ENCODE measurements around the gene MR1. TPM values are rescaled to one million over a fixed set of nuclear protein-coding genes. Genes with fewer than 3 reads are reported as not detected.
A peak's percentile ranks its signal among the peaks of the same experiment; 100 is the strongest.

Gene MR1
- total and polyA plus RNA-seq, 2 of the 13 experiments (the other 11 are each of a cell fraction or from before 2014, with no cell fraction given) = 7.7 to 10.4 TPM

DNA sequence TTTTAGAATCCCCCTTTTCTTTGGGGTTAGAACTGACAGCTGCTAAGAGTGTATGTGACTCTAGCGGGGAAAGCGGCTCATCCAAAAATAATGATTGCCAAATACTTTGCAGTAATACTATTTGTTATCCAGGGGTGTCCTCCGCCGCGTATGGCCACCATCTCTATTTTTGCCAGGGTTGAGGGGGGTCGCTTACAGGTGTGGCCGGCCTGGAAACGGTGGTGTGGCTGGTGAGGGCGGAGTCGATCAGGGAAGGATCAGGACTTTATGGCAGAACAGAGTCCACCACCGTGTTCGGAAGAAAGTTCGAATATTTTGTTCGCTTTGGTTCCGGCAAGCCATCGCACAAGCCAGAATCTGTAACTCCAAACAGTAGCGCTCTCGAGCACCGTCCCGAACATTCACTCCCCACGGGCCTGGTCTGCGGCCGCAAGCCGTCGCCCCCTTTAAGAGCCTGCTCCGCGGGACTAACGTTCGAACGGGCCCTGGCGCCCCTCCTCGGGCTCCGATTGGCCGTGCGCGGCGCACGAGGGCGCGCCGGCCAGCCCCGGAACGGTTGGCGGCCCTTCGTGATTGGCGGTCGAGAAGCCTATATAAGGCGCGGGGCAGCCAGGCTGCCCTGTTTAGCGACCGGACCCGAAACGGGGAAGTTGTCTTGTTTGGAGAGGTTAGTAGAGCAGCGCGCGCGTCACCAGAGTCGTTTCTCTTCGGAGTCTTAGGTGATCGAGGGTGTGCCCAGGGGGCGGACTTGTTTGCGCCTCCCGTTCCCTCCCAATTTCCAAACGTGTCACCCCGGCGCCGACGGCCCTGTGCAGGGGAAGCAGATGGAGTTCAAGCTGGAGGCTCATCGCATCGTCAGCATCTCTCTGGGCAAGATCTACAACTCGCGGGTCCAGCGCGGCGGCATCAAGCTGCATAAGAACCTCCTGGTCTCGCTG, 54.6 kb downstream of the MR1 start, which contains the start of gene IER5 (continued):
- TF ChIP-seq FOSL1 (CRISPR knock-in tag; IDR thresholded peaks at IDR 0.05; ENCODE audit: borderline replicate concordance) (no peak), NR2F6 (IDR thresholded peaks at IDR 0.05) (no peak), NR2F6 (CRISPR knock-in tag; IDR thresholded peaks at IDR 0.05) (peak; percentile 44), CBX1 (IDR thresholded peaks at IDR 0.05; ENCODE audit: low read depth) (peak; percentile 64), NFE2 (CRISPR knock-in tag; IDR thresholded peaks at IDR 0.05) (no peak), FOXP1 (IDR thresholded peaks at IDR 0.05) (no peak), FOXP1 (CRISPR knock-in tag; IDR thresholded peaks at IDR 0.05) (no peak), RAD51 (IDR thresholded peaks at IDR 0.05; ENCODE audit: borderline replicate concordance) (0 out of 2 replicates have a peak, but pooled peaks have one; percentile 34), ARHGAP35 (CRISPR knock-in tag; IDR thresholded peaks at IDR 0.05; ENCODE audit: borderline replicate concordance) (0 out of 2 replicates have a peak, but pooled peaks have one; percentile 39), ZSCAN31 (CRISPR knock-in tag; IDR thresholded peaks at IDR 0.05; ENCODE audit: low read depth) (peak; percentile 60; the same call in 1 of the 2 replicates), REL (CRISPR knock-in tag; conservative IDR thresholded peaks at IDR 0.05) (peak; percentile 75; the same call in 1 of the 2 replicates), SIX1 (CRISPR knock-in tag; IDR thresholded peaks at IDR 0.05; ENCODE audit: borderline replicate concordance) (no peak), ZNF773 (CRISPR knock-in tag; IDR thresholded peaks at IDR 0.05; ENCODE audit: borderline replicate concordance) (no peak), TOE1 (CRISPR knock-in tag; IDR thresholded peaks at IDR 0.05) (no peak)
- TF ChIP-seq, protein P1, sequence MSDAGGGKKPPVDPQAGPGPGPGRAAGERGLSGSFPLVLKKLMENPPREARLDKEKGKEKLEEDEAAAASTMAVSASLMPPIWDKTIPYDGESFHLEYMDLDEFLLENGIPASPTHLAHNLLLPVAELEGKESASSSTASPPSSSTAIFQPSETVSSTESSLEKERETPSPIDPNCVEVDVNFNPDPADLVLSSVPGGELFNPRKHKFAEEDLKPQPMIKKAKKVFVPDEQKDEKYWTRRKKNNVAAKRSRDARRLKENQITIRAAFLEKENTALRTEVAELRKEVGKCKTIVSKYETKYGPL (CRISPR knock-in tag; IDR thresholded peaks at IDR 0.05) = 0 out of 2 replicates have a peak, but pooled peaks have one; percentile 34
- TF ChIP-seq, protein P2, sequence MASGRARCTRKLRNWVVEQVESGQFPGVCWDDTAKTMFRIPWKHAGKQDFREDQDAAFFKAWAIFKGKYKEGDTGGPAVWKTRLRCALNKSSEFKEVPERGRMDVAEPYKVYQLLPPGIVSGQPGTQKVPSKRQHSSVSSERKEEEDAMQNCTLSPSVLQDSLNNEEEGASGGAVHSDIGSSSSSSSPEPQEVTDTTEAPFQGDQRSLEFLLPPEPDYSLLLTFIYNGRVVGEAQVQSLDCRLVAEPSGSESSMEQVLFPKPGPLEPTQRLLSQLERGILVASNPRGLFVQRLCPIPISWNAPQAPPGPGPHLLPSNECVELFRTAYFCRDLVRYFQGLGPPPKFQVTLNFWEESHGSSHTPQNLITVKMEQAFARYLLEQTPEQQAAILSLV (CRISPR knock-in tag; IDR thresholded peaks at IDR 0.05; ENCODE audit: borderline replicate concordance) = peak; percentile 87; the same call in 1 of the 2 replicates
- TF ChIP-seq, protein P3, sequence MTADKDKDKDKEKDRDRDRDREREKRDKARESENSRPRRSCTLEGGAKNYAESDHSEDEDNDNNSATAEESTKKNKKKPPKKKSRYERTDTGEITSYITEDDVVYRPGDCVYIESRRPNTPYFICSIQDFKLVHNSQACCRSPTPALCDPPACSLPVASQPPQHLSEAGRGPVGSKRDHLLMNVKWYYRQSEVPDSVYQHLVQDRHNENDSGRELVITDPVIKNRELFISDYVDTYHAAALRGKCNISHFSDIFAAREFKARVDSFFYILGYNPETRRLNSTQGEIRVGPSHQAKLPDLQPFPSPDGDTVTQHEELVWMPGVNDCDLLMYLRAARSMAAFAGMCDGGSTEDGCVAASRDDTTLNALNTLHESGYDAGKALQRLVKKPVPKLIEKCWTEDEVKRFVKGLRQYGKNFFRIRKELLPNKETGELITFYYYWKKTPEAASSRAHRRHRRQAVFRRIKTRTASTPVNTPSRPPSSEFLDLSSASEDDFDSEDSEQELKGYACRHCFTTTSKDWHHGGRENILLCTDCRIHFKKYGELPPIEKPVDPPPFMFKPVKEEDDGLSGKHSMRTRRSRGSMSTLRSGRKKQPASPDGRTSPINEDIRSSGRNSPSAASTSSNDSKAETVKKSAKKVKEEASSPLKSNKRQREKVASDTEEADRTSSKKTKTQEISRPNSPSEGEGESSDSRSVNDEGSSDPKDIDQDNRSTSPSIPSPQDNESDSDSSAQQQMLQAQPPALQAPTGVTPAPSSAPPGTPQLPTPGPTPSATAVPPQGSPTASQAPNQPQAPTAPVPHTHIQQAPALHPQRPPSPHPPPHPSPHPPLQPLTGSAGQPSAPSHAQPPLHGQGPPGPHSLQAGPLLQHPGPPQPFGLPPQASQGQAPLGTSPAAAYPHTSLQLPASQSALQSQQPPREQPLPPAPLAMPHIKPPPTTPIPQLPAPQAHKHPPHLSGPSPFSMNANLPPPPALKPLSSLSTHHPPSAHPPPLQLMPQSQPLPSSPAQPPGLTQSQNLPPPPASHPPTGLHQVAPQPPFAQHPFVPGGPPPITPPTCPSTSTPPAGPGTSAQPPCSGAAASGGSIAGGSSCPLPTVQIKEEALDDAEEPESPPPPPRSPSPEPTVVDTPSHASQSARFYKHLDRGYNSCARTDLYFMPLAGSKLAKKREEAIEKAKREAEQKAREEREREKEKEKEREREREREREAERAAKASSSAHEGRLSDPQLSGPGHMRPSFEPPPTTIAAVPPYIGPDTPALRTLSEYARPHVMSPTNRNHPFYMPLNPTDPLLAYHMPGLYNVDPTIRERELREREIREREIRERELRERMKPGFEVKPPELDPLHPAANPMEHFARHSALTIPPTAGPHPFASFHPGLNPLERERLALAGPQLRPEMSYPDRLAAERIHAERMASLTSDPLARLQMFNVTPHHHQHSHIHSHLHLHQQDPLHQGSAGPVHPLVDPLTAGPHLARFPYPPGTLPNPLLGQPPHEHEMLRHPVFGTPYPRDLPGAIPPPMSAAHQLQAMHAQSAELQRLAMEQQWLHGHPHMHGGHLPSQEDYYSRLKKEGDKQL (CRISPR knock-in tag; IDR thresholded peaks at IDR 0.05; ENCODE audit: low read depth) = no peak
- TF ChIP-seq, protein P4, sequence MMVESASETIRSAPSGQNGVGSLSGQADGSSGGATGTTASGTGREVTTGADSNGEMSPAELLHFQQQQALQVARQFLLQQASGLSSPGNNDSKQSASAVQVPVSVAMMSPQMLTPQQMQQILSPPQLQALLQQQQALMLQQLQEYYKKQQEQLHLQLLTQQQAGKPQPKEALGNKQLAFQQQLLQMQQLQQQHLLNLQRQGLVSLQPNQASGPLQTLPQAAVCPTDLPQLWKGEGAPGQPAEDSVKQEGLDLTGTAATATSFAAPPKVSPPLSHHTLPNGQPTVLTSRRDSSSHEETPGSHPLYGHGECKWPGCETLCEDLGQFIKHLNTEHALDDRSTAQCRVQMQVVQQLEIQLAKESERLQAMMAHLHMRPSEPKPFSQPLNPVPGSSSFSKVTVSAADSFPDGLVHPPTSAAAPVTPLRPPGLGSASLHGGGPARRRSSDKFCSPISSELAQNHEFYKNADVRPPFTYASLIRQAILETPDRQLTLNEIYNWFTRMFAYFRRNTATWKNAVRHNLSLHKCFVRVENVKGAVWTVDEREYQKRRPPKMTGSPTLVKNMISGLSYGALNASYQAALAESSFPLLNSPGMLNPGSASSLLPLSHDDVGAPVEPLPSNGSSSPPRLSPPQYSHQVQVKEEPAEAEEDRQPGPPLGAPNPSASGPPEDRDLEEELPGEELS (CRISPR knock-in tag; IDR thresholded peaks at IDR 0.05) = peak; percentile 46
- TF ChIP-seq, protein P5, sequence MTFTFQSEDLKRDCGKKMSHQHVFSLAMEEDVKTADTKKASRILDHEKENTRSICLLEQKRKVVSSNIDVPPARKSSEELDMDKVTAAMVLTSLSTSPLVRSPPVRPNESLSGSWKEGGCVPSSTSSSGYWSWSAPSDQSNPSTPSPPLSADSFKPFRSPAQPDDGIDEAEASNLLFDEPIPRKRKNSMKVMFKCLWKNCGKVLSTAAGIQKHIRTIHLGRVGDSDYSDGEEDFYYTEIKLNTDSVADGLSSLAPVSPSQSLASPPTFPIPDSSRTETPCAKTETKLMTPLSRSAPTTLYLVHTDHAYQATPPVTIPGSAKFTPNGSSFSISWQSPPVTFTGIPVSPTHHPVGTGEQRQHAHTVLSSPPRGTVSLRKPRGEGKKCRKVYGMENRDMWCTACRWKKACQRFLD (CRISPR knock-in tag; IDR thresholded peaks at IDR 0.05; ENCODE audit: borderline replicate concordance) = no peak
